SK-N-SH treated with all-trans-retinoic acid at 6 μM for 48 hours (cell line): ENCODE measurements around the gene ICAM5.
A peak's percentile ranks its signal among the peaks of the same experiment; 100 is the strongest.

Source experiments
- ATAC-seq: fragments of 200-7000 bp; cut with Tn5 transposase; 3 replicates; pipeline ENCODE4 v1.9.1; 2020; ENCODE audit warnings: mild to moderate bottlenecking, moderate library complexity
- BACH2 ChIP-seq: fragments of 250-450 bp; sonication (Bioruptor Pico); IDR thresholded peaks from 2 replicates; pipeline ENCODE4 v1.9.0; 2021; ENCODE audit warnings: mild to moderate bottlenecking, borderline replicate concordance
- CREB5 ChIP-seq: fragments of 250-450 bp; sonication (Bioruptor Pico); IDR thresholded peaks from 2 replicates; pipeline ENCODE4 v1.5.1; 2020; ENCODE audit warnings: low read depth, mild to moderate bottlenecking, moderate library complexity
- CSRNP3 ChIP-seq: fragments of 250-450 bp; sonication (Bioruptor Pico); IDR thresholded peaks from 2 replicates; pipeline ENCODE4 v1.5.1; 2021; ENCODE audit warnings: mild to moderate bottlenecking, moderate library complexity
- ESRRG ChIP-seq: fragments of 250-450 bp; sonication (Bioruptor Pico); IDR thresholded peaks from 2 replicates; pipeline ENCODE4 v1.6.1; 2021; ENCODE audit warnings: mild to moderate bottlenecking
- GLIS3 ChIP-seq: fragments of 250-450 bp; sonication (Bioruptor Pico); IDR thresholded peaks from 2 replicates; pipeline ENCODE4 v1.5.0; 2020; ENCODE audit warnings: mild to moderate bottlenecking, moderate library complexity
- ISL1 ChIP-seq: fragments of 250-450 bp; sonication (Bioruptor Pico); IDR thresholded peaks from 2 replicates; pipeline ENCODE4 v2.1.2; 2022; ENCODE audit warnings: mild to moderate bottlenecking, moderate library complexity
- OSR1 ChIP-seq: fragments of 250-450 bp; sonication (Bioruptor Pico); IDR thresholded peaks from 2 replicates; pipeline ENCODE4 v1.8.0; 2022; ENCODE audit warnings: moderate library complexity, mild to moderate bottlenecking, inconsistent platforms
- POU6F1 ChIP-seq: fragments of 250-450 bp; sonication (Bioruptor Pico); IDR thresholded peaks from 2 replicates; pipeline ENCODE4 v1.8.0; 2021; ENCODE audit warnings: low read depth, mild to moderate bottlenecking, moderate library complexity, borderline replicate concordance
- PPARA ChIP-seq: fragments of 250-450 bp; sonication (Bioruptor Pico); IDR thresholded peaks from 2 replicates; pipeline ENCODE4 v1.5.0; 2020; ENCODE audit warnings: mild to moderate bottlenecking, borderline replicate concordance
- RARB ChIP-seq: fragments of 250-450 bp; sonication (Bioruptor Pico); IDR thresholded peaks from 2 replicates; pipeline ENCODE4 v1.8.0; 2021; ENCODE audit warnings: mild to moderate bottlenecking, moderate library complexity
- SNAI2 ChIP-seq: fragments of 250-450 bp; sonication (Bioruptor Pico); IDR thresholded peaks from 2 replicates; pipeline ENCODE4 v1.5.0; 2020; ENCODE audit warnings: mild to moderate bottlenecking, moderate library complexity
- TCF4 ChIP-seq: fragments of 250-450 bp; sonication (Bioruptor Pico); IDR thresholded peaks from 2 replicates; pipeline ENCODE4 v1.8.0; 2021; ENCODE audit warnings: mild to moderate bottlenecking, moderate library complexity, borderline replicate concordance
- TOX ChIP-seq: fragments of 250-450 bp; sonication (Bioruptor Pico); IDR thresholded peaks from 2 replicates; pipeline ENCODE4 v1.8.0; 2021; ENCODE audit warnings: mild to moderate bottlenecking, moderate library complexity, borderline replicate concordance
- TSHZ2 ChIP-seq: fragments of 250-450 bp; sonication (Bioruptor Pico); IDR thresholded peaks from 2 replicates; pipeline ENCODE4 v1.5.0; 2020; ENCODE audit warnings: mild to moderate bottlenecking, moderate library complexity
- ZFP3 ChIP-seq: fragments of 250-450 bp; sonication (Bioruptor Pico); IDR thresholded peaks from 2 replicates; pipeline ENCODE4 v1.5.0; 2020; ENCODE audit warnings: mild to moderate bottlenecking, moderate library complexity
- ZFP30 ChIP-seq: fragments of 450-650 bp; formaldehyde crosslinking; IDR thresholded peaks from 2 replicates; pipeline ENCODE4 v1.5.0; 2022; ENCODE audit warnings: mild to moderate bottlenecking, moderate library complexity
- ZNF565 ChIP-seq: fragments of 450-650 bp; formaldehyde crosslinking; conservative IDR thresholded peaks from 2 replicates; pipeline ENCODE4 v1.5.0; 2020; ENCODE audit warnings: low read depth, mild to moderate bottlenecking, moderate library complexity
- ZNF8 ChIP-seq: fragments of 450-650 bp; formaldehyde crosslinking; IDR thresholded peaks from 2 replicates; pipeline ENCODE4 v1.5.0; 2020; ENCODE audit warnings: mild to moderate bottlenecking, moderate library complexity

ICAM5 gene

GRCh38 chr19:10309423-10309822, 19.7 kb downstream of the ICAM5 start, which contains the start of gene ZGLP1:
Gene ZGLP1 (minus strand): TSS chr19:10309815.
- ATAC-seq = no peak
- TF ChIP-seq POU6F1 (CRISPR knock-in tag) = no peak
- TF ChIP-seq BACH2 (CRISPR knock-in tag) = no peak
- no peak for TF ChIP-seq ISL1 (CRISPR knock-in tag)
- TF ChIP-seq TCF4 (CRISPR knock-in tag) = no peak
- no peak for TF ChIP-seq ESRRG (CRISPR knock-in tag)
- no peak for TF ChIP-seq ZNF565 (CRISPR knock-in tag)
- no peak for TF ChIP-seq ZNF8
- no peak for TF ChIP-seq CSRNP3 (CRISPR knock-in tag)
- no peak for TF ChIP-seq ZFP30 (CRISPR knock-in tag)
- no peak for TF ChIP-seq RARB (CRISPR knock-in tag)
- no peak for TF ChIP-seq TSHZ2 (CRISPR knock-in tag)
- TF ChIP-seq GLIS3 = no peak
- TF ChIP-seq PPARA = no peak

GRCh38 chr19:10315335-10316214, 25.8 kb downstream of the ICAM5 start, which contains the start of gene FDX2:
Gene FDX2 (minus strand): TSS chr19:10316015. CDS start chr19:10315996, 19 bp downstream.
- TF ChIP-seq GLIS3 = no peak
- TF ChIP-seq BACH2 (CRISPR knock-in tag) = no peak
- TF ChIP-seq OSR1 (CRISPR knock-in tag) = no peak
- TF ChIP-seq ISL1 (CRISPR knock-in tag) = no peak
- no peak for TF ChIP-seq CSRNP3 (CRISPR knock-in tag)
- TF ChIP-seq CREB5 (CRISPR knock-in tag) = no peak
- TF ChIP-seq ZNF8 = no peak
- no peak for TF ChIP-seq SNAI2 (CRISPR knock-in tag)
- TF ChIP-seq ZNF565 (CRISPR knock-in tag) = no peak
- TF ChIP-seq ZFP3 = no peak
- no peak for TF ChIP-seq POU6F1 (CRISPR knock-in tag)
- no peak for TF ChIP-seq TSHZ2 (CRISPR knock-in tag)
- TF ChIP-seq TOX (CRISPR knock-in tag) = no peak

More at GRCh38 chr19:10315335-10316214, 25.8 kb downstream of the ICAM5 start, which contains the start of gene FDX2:
- peak; percentile 90 for ATAC-seq
